MV-4-11 (cell line): ENCODE results near the gene CTNNBL1.

ENCODE experiments used
- DNase-seq: peaks from one replicate; lab custom pipeline; 2025; lab: John Stamatoyannopoulos, UW

Gene CTNNBL1

DNA sequence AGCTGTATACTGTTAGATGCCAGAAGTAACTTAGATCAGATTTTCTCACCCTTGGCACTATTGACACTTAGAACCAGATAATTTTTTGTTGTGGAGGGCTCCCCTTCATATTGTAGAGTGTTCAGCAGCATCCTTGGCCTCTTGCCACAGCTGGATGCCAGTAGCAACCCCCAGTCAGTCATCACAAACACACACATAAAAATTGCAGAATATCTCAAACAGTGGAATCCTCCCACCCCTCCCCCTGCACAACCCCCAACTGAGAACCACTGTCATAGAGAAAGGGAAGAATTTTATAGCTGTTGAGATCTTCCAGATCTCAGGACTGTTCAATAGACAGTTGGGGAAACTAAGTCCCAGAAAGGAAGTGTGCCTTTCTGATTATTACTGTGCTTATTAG lies 127.9 kb downstream of the CTNNBL1 start:
- DNase-seq = no peak

DNA sequence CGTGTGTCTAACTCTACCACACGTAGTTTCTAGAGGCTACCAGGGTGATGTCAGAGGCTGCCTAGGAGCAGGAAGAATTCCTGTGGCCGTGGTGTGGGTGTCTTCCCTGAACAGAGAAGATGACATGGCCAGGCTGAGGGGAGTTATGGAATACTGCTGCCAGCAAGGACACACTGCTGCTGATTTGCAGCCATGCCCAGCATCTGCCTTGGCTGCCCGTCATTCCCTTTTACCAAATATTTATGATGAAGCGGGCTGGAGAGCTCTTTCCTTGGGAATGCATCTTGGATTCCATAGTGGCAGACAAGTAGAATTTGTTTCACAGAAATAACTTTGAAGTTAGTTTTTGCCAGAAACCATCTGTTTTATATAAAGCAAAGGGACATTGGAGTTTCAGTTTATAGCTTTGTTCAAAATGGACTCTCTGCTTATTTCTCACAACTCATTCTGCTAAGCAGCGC lies 128.3 kb downstream of the CTNNBL1 start:
- no peak for DNase-seq

DNA sequence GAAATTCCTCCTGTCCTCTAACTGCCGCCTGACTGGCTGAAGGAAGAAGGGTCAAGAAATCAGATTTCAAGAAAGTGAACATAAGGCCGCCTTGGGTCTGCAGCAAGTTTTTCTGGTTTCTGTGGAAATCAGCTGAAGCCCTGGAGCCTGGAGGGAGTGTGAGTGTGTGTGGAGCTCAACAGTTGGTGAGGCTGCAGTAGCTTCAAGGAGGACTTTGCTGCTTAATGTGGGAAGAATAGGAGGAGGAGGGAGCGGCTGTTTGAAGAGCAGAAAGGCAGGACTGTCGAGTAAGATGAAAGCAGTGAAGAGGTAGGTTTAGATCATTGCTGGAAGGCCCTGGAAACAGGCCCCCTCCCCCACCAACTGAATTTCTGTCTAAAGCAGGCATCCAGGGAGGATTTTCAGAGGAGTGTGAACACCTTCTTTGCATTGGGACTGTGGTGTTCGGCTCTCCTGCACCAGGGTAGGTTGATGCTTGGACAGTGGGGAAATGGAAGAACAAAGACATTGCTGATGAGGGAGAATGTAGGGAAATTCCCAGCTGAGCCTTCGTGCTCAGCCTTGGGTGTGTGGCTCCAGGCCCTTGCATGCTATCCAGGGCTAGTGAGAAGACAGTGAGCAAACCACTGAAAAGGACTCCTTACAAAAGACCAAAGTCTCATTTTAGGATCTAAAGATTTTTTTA lies 129.6 kb downstream of the CTNNBL1 start:
- DNase-seq = no peak

DNA sequence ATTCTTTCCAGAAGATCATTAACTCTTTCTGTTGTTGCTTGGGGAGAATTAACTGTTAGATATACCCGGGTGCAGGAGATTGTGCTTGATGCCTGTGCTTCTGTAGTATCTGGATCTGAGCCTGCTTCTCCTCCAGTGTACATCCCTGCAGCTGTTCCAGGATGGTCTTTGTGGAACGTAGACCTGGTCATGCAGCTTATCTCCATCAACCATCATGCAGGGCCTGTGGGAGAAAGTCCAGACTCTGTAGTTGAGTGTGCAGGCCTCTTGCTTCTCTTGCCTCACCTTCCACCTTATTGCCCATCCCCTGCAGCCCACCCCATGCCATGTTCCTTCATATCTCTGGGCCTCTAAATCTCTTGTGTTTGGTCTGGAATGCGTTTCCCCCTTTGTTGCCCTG lies 133.8 kb downstream of the CTNNBL1 start:
- no peak for DNase-seq

DNA sequence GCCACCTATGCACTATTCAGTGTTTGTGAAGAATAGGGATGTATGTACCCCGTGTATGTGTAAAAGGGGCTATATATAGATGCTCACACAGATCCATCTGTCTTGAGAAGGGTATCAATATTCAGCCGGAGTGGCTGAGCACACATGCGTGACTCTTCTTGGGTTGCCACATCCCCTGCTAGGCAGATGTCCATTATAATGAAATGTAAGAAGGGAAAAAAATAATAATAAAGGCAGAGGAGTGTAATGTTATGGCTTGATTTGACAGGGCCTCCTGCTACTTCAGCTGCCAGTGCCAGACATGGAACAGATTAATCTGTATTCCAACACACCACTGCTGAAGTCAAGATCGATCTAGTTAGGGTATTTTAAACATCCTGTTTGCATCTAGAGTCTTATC lies 134.9 kb downstream of the CTNNBL1 start:
- DNase-seq = no peak

DNA sequence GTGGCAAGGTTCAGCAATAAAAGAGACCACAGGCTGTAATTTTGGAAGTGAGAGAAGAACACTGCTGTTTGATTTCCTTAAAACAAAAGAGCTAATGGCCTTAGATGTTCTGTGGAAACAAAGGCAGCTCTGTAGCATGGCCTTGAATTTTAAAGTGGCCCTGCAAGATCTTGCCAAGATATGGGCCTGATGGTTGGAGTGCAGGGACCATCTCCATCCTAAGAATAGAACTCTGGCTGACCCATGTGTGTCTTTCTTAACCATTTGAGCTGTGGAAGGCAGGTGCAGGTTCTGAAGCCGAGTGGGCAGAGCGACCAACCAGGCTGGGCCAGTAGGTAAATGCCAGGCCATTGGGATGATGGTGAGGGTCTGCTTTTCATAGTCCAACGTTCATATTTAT lies 135.3 kb downstream of the CTNNBL1 start:
- DNase-seq = no peak

DNA sequence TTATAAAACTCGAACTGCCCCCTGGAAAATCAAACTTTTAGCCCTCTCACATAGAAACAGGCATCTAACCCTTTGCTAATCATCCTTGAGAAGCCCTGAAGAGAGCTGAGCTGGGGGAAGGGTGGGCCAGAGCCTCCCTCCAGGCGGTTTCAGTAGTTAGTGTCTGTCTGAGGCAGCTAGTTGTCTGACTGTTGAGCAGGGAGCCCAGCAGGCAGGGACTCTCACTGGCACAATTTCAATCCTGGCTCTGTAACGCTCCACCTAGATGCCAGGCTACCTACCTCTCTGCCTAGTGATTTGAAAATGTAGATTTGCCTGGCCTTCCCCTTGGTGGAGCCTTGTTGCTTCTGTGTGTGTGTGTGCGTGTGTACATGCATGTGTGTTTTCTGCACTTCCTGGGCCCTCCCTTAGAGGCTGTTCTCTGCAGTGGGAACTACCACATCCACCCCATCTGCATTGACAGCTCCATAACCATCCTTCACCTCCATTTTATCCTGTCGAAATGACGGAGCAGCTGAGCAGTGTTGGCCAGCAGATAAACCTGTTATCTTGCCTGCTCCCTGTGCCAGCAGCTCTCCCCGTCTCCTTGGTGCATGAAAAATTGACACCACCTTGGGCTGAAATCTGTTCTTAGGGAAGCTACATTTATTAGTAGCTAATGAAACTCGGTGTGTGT lies 139.5 kb downstream of the CTNNBL1 start:
- no peak for DNase-seq

DNA sequence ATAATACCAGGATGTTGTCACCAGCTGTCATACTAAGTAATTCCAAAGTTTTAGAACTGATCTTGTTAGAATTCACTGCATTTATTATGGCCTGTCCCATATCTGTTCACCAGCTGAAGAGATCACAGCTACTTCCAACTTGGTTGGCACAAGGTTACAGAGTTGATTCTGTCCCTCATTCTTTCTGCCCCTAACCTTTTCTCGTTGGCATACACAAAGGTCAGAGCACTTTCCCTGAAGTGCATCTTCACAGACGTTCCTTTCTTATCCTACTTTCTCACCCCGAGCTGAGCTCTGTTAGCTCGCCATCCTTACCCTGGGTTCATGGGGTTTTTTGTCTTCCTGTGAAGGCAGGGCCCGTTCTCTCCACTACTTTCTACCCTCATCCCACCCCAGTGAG lies 143.1 kb downstream of the CTNNBL1 start:
- no peak for DNase-seq

DNA sequence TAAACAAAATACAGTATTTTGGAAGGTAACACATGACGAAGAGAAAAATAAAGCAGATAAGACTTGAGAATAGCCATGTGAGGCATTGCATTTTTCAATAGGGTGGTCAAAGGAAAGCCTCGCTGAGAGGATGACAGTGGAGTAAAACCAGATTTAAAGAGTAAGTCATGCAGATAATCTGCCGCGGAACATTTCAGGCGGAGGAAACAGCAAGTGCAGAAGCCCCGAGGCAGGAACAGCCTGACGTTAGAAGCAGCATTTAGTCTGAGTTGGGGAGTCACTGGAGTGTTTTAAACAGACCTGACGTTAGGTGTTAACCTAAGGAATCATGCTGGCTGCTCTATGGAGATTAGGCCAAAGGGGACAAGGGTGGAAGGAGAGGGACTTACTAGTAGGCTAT lies 144.1 kb downstream of the CTNNBL1 start:
- DNase-seq = no peak

DNA sequence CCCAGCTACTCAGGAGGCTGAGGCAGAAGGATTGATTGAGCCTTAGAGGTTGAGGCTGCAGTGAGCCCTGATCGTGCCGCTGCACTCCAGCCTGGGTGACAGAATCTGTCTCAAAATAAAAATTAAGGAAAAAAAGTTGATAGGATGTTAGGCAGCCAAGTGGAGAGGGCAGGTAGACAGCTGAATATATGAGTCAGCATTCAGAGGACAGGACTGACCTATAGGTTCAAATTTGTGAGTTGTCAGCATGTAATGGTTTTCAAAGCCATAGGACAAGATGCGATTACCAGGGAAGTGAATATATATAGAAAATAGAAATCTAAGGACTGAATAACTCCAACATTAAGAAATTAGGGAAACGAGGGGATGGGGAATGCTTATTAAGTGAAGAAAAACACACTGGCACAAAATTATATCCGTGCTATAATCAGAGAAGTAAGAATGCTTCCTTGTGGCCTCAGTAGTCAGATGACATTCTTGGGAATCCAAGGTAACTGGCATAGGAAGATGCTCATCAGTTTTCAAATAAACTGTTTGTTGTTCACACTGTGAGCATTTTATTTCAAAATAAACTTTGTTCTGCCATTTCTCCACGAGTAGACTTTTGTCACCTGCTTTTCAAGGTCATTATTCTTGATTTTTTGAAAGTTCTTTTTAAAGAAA lies 145.1 kb downstream of the CTNNBL1 start:
- no peak for DNase-seq

DNA sequence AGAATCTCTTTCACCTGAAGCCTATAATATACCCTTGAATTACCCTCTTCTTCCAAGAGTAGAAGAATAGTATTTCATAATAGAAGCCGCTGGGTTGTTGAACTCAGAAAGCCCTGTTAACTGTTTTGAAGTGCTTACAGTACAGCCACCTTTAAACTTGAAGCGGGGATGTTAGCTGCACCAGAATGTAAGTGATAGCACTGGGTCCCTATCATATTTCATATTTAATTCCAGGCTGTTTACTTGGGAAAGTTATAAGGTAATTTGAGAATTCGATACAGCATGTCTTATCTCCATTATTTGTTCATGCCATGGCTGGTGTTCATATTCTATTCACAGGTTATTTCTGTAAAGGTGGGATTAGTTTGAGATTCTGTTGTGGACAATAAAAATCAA lies 145.6 kb downstream of the CTNNBL1 start:
- DNase-seq = no peak

DNA sequence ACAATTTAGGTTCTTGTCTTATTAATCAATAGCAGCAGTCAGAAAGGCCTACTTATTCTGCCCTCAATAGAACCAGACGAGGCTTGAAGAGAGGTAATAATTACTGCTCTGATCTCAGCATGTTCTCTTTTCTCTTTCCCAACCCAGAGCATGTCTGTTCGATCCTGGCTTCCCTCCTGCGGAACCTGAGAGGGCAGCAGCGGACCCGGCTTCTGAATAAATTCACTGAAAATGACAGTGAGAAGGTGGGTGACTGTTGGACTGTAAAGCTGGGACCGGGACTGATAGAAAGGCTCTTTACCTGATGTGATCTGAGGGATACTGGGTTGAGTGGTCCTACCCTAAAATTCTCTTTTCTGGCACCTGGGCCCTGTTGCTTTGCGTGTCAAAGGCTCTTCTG lies 146.1 kb downstream of the CTNNBL1 start:
- no peak for DNase-seq

DNA sequence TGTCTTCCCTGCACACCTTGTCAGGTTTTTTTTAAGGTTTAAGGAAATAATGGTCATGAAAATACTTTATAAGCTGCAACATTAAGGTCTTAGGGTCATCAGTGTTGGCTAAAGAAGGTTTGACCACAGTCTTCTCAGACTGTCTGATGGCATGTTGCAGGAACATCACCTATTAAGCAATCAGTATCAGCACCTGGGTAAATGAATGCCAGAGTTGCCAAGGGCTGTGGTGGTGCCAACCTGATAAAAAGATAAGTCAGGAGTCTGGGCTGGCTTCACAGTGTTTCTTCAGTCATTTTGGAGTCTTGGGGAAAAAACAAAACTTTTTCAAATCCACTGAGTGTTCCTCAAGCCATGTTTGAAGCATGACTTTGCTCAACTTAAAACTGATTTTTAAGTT lies 147.6 kb downstream of the CTNNBL1 start:
- no peak for DNase-seq

DNA sequence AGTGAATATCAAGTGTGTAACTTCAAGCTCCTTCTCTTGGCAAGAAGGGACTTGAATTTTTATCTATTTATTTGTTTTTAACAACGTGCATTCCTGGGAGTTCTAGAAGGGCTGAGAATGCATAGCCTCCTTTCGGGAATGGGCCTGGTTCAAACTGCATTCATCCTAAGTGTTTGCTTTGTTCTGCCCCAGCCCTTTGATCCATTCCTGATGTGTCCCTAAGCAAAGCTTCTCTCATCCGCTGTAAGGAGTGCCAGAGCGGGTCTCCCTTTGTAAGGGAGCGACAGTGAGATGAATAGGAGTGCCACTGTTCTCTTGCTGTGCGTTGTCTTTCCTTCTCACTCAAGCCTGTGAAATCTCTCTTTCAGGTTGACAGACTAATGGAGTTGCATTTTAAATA lies 148.1 kb downstream of the CTNNBL1 start:
- no peak for DNase-seq

DNA sequence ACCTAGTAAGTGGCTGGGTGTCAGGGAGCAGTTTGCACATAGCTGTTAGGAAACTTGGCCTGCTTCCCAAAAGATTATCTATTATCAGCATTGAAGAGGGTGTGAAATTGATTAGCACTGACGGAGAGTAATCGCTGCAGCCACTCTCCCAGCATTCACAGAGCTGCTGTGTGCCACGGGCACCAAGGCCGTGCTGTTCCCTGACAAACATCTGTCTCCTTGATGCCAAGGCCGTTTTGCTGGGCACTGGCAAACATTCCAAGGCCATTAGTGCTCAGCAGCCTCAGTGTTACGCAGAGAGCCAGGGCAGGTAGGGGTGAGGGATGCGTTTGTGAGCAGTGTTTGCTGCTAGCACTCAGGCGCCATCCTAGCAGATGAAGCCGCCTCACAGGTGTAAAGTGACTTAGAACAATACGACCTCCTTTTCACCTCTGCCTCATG lies 151.4 kb downstream of the CTNNBL1 start:
- DNase-seq = no peak

DNA sequence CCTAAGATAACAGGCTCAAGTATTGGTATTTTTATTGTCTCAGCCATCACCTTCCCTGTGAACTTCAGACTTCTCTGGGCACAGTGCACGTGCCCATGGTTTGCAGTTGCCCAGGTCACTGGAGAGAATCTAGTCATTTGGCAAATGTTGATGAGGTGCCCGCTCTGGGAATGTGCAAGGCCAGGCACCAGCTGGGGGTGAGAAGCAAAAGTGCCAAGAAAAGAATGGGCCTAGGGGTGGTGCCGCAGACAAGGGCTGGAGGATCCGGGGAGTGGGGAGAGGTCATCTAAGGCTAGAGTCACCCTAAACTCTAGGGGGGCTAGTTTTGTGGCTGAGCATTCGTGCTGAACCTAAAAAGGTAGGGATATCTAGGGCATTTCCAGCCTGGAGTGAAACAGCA lies 152.0 kb downstream of the CTNNBL1 start:
- no peak for DNase-seq

DNA sequence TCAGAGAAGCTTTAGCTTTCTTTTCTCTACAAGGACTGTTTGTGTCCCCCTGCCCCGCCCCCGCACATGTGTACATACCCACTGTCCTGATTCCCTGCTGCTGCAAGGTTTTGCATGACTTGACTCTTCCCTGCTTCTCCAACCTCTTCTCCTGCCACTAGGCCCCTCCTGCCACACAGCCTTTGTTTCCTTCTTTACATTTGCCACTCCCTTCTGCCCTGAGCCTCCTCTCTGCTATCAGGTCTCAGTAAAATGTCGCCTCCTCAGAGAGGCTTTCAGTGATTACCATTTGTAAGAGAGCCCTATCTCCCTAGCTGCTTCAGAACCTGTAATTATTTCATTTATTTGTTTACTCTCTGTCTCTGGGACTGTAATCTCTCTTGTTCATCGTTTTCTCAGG lies 152.7 kb downstream of the CTNNBL1 start:
- no peak for DNase-seq

DNA sequence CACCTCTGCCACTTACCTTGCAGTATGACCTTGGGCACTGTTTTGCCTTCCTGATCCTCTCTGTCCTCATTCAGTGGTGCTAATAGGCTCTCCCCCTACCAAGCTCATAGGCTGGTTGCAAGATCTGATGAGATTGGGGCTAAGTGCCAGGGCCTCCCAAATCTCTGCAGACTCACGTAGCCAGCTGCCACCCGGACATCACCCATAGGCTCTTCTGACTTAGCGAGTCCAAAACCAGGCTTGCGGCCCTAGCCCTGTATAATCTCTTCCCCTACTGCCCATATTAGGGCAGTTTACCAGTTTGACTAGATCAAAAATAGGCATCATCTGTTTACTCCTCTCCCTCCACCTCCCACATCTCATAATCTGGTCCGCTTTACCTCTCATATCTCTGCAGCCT lies 154.9 kb downstream of the CTNNBL1 start:
- no peak for DNase-seq

DNA sequence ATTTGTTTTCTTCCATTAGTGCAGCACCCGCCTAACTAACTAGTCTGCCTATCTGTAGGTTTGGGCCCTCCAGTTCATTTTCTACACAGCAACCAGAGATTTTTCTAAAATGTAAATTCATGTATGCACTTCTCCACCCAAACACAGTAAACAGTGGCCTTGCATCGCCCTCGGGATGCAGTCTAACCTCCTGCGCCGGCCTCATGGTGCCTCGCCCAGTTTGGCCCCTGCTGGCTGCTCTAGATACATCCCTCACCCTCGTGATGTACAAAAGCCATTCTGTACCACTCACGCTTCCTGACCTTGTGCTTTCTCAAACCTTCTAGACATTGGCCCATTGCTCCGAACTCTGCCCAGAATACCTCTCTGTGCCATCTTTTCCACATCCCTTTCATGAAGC lies 155.3 kb downstream of the CTNNBL1 start:
- DNase-seq = no peak

DNA sequence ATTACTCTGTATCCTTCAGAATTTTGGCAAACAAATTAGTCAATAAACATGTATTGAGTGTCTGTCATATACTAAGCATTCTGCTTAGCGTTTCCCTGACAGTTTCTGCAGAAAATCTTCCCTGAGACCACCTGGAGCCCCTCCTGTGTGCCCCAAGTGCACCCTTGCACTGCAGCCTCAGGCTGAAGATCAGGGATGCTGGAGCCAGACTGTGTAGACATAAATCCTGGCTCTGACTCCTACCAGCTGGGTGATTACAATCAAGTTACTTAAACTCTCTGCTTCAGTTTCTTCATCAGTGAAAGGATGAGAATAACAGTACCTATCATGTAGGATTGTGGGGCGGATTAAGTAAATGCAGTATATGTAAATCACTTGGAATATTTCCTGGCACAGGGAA lies 155.7 kb downstream of the CTNNBL1 start:
- DNase-seq = no peak

DNA sequence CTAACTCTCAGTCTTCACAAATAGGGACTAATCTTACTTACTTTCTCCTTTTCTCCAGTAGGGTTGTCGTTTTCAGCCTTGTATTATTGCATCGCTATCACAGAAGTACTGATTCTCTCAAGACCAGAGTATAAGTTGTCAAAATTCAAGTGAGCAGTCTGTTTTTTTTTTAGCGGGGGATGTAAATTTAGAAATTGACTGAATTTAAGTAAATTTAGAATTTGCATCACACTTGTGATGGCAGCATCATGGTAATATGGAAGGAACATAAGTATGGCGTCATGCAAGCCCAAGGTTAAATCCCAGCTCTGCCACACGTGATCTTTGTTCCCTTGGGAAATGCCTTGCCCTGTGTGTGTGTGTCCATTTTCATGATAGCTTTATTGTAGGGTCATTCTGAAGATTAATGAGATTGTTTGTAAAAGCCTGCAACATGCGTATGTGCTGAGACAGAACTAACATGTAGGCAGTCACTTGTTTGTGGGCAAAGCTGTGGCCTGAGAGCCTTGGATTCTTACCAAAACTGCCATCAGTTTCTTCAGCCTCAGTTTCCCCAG lies 156.3 kb downstream of the CTNNBL1 start:
- no peak for DNase-seq

DNA sequence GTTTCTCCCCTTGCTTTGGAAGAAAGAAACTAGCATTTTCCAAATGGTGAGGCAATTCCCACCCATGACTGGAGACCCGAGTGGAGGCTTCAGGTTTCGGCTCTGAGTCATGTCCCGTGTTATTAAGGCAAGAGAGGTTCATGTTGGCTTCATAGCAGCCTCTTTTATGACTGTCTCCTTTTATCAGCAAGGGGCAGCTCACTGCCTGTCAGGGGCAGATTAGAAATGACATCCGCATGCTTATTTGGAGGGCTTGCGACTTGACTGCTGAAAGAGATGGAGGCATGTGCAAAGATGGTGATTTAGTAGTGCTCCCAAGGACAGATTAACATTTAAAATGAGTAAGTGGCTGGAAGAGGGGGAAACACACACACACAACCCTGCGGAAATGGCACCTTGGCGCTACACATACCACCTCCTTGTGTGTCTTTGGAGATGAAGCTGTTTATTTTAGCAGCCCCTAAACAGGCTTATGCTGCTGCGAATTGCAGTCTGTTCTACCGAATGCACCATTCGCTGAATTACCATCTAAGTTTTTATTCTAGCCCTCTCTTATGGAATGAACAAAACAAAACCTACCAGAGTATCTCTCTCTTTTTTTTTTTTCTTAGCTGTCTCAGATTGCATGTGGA lies 157.0 kb downstream of the CTNNBL1 start:
- DNase-seq = no peak

DNA sequence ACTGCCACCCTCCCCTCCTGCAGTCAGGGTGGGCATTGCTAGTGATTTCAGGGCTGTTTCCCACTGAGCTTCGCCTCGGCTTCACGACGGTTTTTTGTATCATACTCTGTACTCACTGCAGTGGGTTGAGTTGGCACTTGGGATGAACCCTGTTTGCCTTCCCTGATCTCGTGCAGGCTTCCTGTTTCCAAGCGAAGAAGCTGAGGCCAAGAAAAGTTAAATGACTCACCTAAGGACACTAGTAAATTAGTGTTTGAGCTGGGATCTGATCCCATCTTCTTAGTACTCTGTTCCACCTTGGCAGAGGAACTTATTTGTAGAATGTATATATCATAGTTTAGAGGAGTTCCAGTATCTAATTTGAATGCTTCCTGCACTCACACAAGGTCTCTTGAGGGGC lies 158.8 kb downstream of the CTNNBL1 start:
- no peak for DNase-seq
